HPDE6-E6E7 (cell line): ENCODE data around the gene MIPOL1.
"Not testable (repeated sequence)": the region's sequence is repeated elsewhere in the genome, so short reads cannot be mapped to it uniquely, and the experiment has no call there.

Experiments
- DNase-seq: peaks from one replicate; pipeline ENCODE4 v3.0.0; 2011; ENCODE audit warnings: missing footprints; ENCODE audit errors: extremely low spot score

Gene MIPOL1

DNA sequence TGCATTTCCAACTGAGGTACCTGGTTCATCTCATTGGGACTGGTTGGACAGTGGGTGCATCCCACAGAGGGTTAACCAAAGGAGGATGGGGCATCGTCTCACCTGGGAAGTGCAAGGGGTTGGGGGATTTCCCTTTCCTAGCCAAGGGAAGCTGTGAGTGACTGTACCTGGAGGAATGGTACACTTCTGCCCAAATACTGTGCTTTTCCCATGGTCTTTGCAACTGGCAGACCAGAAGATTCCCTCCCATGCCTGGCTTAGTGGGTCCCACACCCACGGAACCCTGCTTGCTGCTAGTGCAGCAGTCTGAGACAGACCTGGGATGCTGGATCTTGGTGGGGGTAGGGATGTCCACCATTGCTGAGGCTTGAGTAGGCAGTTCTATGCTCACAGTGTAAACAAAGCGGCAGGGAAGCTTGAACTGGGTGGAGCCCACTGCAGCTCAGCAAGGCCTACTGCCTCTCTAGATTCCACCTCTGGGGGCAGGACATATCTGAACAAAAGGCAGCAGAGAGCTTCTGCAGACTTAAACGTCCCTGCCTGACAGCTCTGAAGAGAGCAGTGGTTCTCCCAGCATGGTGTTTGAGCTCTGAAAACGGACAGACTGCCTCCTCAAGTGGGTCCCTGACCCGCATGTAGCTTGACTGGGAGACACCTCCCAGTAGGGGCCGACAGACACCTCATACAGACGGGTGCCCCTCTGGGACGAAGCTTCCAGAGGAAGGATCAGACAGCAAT is 9.7 kb upstream of the MIPOL1 start:
- not testable (repeated sequence) for DNase-seq

DNA sequence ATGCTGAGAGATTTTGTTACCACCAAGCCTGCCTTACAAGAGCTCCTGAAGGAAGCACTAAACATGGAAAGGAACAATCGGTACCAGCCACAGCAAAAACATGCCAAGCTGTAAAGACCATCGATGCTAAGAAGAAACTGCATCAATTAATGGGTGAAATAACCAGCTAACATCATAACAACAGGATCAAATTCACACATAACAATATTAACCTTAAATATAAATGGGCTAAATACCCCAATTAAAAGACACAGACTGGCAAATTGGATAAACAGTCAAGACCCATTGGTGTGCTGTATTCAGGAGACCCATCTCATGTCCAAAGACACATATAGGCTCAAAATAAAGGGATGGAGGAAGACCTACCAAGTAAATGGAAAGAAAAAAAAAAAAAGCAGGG is 8.0 kb upstream of the MIPOL1 start:
- not testable (repeated sequence) for DNase-seq

DNA sequence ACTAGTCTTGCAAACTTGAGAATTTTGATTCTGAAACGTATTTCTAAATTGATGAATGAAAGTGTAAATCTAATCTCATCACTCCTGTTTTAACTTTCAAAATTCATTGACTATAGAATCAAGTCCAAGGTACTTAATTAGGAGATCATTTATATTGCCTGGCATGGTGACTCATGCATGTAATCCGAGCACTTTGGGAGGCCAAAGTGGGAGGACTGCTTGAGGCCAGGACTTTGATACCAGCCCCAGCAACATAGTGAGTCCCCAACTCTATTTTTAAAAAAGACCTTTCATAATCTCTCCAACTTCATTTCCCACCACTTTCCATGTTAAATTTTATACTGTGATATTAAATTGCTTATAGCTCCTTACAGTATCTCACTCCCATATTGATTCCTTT is 3.0 kb upstream of the MIPOL1 start:
- no peak for DNase-seq

DNA sequence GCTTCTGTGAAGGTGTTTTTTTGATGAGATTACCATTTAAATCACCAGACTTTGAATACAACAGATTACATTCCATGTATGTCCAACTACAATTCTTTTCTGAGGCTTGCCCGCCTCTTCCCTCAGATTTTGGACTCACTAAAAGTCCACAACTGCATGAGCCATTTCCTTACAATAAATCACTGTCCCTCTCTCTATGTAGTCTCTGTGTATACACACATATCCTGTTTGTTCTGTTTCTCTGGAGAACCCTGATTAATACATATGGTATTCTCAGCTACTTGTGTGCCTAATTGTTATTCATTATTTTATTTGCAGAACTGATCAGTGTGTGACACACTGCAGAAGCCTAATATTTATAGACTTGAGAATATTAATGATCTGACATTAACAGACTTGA is 2.4 kb upstream of the MIPOL1 start:
- no peak for DNase-seq

DNA sequence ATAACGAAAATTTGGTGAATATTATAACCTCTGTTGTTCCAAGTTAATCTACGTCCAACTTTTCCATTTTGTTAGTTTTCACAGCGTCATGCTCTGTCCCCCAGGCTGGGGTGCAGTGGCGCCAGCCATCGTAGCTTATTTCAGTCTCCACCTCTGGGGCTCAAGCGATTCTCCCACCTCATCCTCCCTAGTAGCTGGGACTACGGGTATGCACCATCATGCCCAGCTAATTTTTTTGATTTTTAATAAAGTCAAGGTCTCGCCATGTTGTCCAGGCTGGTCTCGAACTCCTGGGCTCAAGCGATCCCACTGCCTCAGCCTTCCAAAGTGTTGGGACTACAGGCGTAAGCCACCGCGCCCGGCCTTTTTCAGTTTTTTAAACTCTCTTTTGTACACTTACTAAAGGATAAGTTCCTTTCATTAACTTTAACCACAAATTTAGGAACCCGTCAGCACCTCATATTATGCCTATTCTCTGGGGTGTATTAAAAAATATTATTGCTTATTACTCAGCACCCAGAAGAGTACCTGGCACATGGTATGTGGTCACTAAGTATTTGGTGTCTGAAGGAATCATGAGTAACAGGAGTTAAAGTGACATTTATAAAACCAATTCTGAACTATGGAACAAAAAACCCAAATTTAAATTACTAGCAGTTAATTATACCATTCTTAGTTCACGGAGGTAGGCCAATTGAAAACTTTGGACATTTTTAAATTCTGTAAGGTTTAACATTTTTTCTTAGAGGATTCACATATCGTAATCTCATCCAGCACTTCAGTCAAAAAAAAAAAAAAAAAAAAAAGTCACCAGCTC is 925 bp upstream of the MIPOL1 start:
- no peak for DNase-seq

DNA sequence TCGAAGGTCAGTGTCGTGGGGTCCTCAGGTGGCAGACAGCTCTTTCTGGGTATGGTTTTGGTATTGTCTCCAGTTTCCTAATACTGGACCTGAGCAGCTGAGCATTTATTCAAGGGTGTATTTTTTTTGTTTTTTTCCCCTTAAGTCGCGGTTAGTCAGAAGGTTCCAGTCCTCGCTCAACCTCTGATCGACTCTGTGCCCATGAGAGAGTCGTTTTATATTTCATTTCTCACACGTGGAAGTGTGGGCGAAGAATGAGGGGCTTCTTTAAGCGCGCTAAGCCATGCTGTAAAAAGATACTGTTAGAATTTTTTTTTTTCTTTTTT is 499 bp downstream of the MIPOL1 start:
- DNase-seq, result no peak

DNA sequence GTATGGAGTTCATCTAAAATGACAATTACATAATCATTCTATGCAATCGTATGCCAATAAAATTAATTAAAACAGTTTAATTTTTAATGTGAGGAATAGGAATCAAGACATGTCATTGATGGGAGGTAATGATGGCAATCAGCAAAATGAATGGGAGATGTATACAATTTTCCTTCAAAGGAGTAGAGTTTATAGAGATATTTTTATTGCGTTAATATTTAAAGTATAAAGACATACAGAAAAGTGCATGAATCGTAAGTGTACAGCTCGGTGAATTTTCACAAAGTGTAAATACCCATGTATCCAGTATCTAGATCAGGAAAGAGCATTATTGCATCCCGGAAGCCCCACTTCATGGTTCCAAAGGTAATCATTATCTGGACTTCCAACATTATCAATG is 1.2 kb downstream of the MIPOL1 start:
- DNase-seq, result no peak

DNA sequence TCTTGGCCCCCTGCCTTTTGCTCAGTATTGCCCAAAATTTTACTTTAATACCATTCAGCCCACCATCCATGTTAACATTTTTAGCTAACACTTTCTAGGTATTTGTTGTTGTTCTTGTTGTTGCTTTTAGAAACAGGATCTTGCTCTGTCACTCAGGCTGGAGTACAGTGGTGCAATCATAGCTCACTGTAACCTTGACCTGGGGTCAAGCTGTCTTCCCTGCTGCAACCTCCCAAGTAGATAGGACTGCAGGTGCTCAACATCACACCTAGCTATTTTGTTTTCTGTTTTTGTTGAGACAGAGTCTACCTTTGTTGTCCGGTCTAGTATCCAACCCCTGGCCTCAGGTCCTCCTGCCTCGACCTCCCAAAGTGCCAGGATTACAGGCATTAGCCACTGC is 4.0 kb downstream of the MIPOL1 start:
- DNase-seq, result no peak

DNA sequence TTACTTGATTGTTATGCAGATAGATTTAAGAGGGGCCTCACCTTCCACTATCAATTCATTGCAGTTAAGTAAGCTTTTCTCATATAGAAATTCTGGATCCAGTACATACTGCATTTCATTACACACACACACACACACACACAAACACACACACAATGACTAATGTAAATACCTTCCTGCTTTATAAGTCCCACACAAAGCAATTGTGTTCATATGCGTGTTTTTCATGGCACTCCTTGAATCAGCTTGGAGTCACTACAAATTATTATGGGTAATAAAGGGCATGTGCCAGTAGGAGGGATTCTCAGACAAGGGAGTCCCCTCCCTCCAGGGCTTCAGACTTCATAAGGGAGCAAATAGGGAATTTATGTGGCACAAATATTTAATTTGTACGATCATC is 4.5 kb downstream of the MIPOL1 start:
- DNase-seq, result no peak

DNA sequence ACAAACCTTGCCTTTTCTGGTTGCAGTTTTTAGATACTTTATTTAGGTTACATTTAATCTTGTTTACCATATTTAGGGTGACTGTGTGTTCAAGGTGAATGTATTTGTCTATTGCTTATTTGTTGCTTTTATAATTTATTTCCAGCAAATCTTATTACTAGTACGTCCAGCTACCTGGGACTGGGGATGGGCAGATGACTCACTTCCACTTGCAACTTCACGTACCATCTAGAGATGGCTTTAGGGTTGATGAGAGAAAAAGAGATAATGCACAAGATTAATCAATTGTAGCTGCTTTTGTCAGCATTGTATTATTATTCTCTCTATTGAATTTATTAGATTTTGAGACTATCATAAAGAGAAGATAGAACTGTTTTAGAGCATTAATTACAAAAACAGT is 5.1 kb downstream of the MIPOL1 start:
- peak; percentile 22 for DNase-seq

DNA sequence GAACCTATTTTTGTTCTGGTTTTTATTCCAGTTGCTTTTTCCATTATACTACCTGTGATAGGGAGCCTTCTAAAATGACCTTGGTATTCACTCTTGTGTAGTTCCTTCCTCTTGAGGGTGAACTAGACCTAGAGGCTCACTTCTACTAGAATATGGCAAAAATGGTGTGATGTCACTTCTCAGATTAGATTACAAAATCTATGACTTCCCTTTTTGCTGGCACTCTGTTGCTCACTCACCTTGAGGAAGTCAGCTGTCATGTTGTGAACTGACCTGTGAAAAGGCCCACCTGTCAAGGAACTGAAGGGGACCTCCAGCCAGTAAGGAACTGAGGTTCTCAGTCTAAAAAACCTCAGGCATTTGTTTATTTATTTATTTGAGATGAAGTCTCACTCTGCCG is 5.7 kb downstream of the MIPOL1 start:
- no peak for DNase-seq

DNA sequence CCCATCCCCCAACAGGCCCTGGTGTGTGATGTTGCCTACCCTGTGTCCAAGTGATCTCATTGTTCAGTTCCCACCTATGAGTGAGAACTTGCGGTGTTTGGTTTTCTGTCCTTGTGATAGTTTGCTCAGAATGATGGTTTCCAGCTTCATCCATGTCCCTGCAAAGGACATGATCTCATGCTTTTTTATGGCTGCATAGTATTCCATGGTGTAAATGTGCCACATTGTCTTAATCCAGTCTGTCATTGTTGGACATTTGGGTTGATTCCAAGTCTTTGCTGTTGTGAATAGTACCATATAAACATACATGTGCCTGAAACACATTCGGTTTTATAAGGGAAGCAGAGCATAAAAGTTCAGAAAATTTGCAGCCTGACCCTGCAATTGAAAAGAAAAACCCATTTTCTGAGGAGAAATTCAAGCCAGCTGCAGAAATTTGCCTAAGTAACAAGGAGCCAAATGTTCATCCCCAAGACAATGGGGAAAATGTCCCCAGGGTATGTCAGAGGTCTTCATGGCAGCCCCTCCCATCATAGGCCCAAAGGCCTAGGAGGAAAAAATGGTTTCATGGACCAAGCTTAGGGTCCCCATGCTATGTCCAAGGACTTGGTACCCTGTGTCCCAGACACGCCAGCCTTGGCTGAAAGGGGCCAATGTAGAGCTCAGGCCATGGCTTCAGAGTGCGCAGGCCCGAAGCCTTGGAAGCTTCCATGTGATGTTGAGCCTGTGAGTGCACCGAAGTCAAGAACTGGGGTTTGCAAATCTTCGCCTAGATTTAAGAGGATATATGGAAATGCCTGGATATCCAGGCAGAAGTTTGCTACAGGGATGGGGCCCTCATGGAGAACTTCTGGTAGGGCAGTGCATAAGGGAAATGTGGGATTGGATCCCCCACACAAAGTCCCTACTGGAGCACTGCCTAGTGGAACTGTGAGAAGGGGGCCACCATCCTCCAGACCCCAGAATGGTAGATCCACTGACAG is 8.2 kb downstream of the MIPOL1 start:
- DNase-seq, result not testable (repeated sequence)

DNA sequence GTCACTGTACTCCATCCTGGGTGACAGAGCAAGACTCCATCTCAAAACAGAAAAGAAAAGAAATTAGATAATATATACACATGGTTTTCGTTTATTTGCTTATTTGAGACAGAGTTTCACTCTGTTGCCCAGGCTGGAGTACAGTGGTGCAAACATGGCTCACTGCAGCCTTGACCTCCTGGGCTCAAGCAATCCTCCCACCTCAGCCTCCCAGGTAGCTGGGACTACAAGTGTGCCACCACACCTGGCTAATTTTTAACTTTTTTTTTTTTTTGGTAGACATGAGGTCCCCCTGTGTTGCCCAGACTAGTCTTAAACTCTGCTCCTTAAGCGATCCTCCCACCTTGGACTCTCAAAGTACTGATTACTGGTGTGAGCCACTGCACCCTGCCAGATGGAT is 11.9 kb downstream of the MIPOL1 start:
- not testable (repeated sequence) for DNase-seq

DNA sequence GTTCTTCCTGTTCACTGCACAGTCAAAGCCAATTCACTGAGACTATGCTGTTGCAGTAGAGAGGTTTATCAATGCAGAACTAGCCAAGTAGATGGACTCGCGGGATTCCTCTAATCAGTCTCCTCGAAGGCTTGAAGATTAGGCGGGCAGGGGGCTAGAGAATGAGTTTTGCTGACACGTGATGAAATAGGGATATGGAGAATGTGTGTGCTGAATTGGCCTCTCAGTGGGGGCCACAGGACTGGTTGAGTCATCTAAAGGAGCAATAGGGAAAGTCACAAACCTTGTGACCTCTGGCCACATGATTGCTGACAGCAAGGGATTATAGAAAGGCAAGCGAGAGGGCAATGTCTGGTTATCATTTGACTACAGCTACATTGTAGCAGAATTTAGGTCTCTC is 12.7 kb downstream of the MIPOL1 start:
- DNase-seq, result no peak

DNA sequence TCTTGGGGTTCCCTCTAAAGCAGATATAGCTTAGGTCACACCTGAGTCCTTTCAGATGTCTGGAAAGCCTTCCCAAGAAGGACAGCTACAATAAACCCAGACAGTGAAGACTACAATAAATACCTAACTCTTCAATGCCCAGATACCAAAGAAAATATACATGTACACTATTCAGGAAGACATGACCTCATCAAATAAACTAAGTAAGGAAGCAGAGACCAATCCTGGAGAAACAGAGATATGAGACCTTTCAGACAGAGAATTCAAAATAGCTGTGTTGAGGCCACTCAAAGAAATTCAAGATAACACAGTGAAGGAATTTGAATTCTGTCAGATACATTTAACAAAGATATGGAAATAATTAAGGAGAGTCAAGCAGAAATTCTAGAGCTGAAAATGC is 15.3 kb downstream of the MIPOL1 start:
- DNase-seq, result no peak

DNA sequence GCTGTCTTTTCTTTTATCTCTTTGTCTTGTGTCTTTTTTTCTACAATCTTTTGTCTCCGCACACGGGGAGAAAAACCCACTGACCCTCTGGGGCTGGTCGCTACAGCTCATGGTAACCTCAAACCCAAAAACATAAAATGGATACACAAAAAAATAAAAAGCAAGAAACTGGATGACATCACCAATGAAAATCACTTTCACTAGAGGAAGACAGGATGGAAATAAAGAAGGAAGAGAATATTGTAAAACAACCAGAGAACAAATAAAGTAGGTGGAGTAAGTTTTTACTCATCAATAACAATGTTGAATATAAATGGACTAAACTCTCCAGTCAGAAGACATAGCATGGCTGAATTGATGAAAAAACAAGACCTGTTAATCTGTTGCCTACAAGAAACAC is 17.6 kb downstream of the MIPOL1 start:
- no peak for DNase-seq

DNA sequence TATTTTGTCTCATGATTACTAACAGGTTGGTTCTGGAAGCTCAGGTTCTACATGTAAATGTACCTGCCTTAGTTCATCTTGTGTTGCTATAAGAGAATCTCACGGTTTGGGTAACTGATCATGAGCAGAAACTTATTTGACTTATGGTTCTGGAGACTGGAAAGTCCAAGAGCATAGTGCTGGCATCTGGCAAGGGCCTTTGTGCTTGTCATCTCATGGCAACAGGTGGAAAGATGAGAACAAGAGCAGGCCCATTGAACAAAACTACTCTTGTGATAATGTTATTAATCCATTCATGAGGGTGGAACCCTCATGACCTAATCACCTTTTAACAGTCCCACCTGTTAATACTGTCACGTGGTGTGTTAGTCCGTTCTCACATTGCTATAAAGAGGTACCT is 23.3 kb downstream of the MIPOL1 start:
- no peak for DNase-seq

DNA sequence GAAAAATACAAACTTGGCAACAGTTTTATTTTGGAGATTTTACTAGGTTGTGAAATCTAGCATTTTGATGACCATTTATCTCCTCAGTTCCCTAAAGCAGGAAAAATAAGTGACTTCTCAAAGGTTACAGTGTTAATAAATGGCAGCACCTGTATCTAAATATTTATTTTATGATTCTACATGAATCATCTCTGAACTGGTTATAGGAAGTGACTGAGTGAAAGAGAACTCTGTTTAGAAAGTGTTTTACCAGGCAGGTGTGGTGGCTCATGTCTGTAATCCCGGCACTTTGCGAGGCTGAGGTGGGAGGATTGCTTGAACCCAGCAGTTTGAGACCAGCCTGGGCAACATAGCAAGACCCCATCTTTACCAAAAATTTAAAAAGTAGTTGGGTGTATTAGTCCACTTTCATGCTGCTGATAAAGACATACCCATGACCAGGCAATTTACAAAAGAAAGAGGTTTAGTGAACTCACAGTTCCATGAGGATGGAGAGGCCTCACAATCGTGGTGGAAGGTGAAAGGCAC is 26.3 kb downstream of the MIPOL1 start:
- DNase-seq, result no peak

DNA sequence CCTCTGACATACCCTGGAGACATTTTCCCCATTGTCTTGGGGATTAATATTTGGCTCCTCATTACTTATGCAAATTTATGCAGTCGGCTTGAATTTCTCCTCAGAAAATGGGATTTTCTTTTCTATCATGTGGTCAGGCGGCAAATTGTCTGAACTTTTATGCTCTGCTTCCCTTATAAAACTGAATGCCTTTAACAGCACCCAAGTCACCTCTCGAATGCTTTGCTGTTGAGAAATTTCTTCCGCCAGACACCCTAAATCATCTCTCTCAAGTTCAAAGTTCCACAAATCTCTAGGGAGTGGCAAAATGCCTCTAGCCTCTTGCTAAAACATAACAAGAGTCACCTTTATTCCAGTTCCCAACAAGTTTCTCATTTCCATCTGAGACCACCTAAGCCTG is 27.9 kb downstream of the MIPOL1 start:
- not testable (repeated sequence) for DNase-seq

DNA sequence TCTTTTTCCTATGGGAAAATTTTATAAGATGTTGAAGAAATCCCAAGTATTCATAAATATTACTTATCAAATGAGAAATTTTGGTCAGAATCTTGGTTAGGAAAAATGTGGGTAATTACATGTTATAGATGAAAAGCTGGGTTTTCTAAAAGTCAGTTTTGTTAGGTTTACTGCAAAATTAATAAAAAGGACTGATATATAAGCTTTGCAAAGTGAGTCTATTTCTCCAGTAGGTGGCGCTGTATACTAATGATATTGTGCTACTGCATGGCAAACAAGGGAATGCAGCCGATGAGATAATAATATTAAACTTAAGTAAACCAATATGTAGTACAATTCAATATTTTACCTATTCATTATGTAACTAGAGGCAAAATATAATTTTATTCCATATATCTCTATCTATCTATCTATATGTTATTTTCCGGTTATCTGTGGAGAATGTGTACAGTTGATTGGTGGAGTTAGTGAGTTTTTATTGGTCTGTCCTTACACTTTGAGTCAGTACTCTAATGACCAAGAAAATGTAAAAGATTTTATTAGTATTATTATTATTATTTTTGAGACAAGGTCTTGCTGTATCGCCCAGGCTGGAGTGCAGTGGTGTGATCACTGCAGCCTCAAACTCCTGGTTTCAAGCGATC is 32.9 kb downstream of the MIPOL1 start:
- DNase-seq, result peak; percentile 13

DNA sequence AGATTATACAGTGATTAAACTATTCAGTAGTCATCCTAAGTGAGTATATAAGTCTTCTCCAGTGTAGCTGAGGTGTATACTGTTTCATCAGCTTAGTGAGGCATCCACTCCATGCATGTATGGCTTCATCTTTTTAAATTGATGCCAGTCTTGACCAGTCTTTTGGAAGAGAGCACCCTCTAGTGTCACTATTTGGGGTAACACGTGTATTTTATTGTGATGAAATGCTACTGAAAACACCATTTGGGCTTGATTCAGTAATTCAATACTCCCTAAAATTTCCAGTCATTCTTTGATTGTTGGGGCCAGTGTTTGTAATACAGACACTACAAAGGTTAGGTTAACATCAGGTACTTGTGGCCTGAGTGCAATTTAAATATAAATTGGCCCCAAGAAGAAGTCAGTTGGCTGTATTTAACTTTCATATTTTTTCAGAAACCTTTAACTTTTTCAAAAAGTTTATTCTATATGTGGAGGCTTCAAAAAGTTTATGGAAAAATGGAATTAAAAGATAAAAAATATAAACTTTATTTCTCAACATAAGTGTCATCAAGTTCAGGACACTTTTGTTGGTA is 35.3 kb downstream of the MIPOL1 start:
- peak; percentile 31 for DNase-seq
